ENCODE measurements around the gene RPL27.
"Not testable (repeated sequence)": the region's sequence is repeated elsewhere in the genome, so short reads cannot be mapped to it uniquely, and the experiment has no call there.

Gene RPL27

DNA sequence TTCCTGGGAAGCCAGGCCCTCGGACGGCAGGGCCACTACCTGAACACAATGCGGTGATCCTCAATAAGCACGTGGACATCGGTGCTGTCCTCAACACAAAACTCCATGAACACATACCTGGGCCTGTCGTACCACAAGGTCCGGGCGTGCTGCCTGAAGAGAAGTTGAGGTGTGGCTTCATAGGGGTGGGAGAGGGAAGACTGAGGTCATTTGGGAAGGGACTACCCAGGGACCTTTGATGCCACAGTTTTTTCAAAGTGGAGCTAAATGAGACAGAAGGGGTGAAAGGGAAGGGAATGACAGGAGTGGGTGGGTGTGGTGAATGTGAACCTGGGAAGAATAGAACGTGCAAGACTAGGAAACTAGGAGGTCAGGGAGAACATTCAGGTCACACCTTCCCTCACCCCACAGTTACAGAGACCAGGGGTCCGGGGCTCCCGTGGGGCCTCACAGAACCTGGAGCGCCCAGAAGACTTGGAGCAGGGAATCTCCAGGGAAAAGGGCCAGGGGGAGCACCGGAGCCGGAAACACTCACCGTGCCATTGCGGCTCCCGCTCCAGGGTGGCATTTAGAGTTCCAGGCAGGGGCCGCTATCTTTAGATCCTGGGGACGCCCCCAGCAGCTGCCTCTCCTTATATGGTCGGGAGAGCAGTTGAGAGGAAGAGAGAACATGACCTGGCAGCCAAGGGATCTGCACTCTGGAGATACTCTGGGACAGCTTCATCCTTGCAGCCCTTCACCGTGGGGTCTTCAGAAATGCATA is 18.5 kb upstream of the RPL27 start, which contains the start of gene PTGES3L:
Gene PTGES3L, minus strand, starts transcription at position 570 of the 763 bp plus-strand sequence. Its CDS starts 27 bp downstream, at position 543.
- Histone ChIP-seq H3K9me3 (ENCODE audit: insufficient read depth, low read depth, low read length) (no peaks in the 10 kb centered on the region), H3K4me3 (ENCODE audit: low read length) (peak within 1 kb of the TSS; percentile 94), H3K36me3 (ENCODE audit: insufficient read depth, low read depth, low read length) (0 out of 2 replicates have a peak, but pooled peaks cover 3% of the 10 kb centered on the region), H3K4me1 (ENCODE audit: insufficient read depth, low read length) (peaks cover 8% of the 10 kb centered on the region; the same call in 1 of the 2 replicates), H3K27me3 (ENCODE audit: insufficient read depth, low read length) (no peaks in the 10 kb centered on the region), H3K27ac (ENCODE audit: low read length) (peak within 1 kb of the TSS; percentile 57), H3K9ac (ENCODE audit: low read depth, low read length) (peak within 1 kb of the TSS; percentile 90; the same call in 1 of the 2 replicates)

- Histone ChIP-seq H3K9me3 (ENCODE audit: insufficient read depth, low read depth, low read length) (no peaks in the 10 kb centered on the region), H3K4me3 (ENCODE audit: low read length) (peak within 1 kb of the TSS; percentile 94), H3K4me1 (ENCODE audit: insufficient read depth, low read length) (peaks cover 8% of the 10 kb centered on the region; the same call in 1 of the 2 replicates), H3K27ac (ENCODE audit: low read length) (peak within 1 kb of the TSS; percentile 57), H3K27me3 (ENCODE audit: insufficient read depth, low read length) (no peaks in the 10 kb centered on the region), H3K9ac (ENCODE audit: low read depth, low read length) (peak within 1 kb of the TSS; percentile 90), H3K36me3 (ENCODE audit: insufficient read depth, low read depth, low read length) (peaks cover 8% of the 10 kb centered on the region)
Measured at GRCh38 chr17:42980274-42980765, 17.9 kb upstream of the RPL27 start, which contains the start of gene RUNDC1. Gene RUNDC1, plus strand, starts transcription at chr17:42980565. Its CDS starts 12 bp downstream, at chr17:42980577.

GRCh38 chr17:42980766-42981397 is 17.3 kb upstream of the RPL27 start:
- peaks cover 13% of the 10 kb centered on the region for H3K36me3 ChIP-seq (ENCODE audit: insufficient read depth, low read depth, low read length)

DNA sequence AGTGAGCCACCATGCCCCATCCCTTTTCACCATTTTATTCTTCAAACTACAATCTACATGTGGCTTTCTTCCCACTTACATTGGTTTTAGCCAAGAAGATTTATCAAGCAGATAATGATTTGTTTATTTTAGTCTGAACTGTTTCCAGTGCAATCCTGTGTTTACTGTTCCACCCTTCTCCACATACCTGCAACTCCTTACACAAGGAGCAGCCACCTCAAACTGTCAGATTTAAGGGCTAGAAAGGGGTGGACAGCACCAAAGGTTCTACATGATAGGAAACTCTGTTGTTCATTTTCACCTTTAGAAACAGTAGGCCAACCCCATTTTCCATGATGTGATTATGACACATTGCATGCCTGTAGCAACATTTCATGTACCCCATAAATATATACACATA is 16.0 kb upstream of the RPL27 start:
- peaks cover 20% of the 10 kb centered on the region for H3K36me3 ChIP-seq (ENCODE audit: insufficient read depth, low read depth, low read length)
- H3K4me3 ChIP-seq (ENCODE audit: low read length), result no peak overlapping the region
- no peak overlapping the region for H3K9ac ChIP-seq (ENCODE audit: low read depth, low read length)
- peaks cover 8% of the 10 kb centered on the region; the same call in 1 of the 2 replicates for H3K4me1 ChIP-seq (ENCODE audit: insufficient read depth, low read length)
- H3K27ac ChIP-seq (ENCODE audit: low read length), result no peak overlapping the region
- H3K9me3 ChIP-seq (ENCODE audit: insufficient read depth, low read depth, low read length), result no peaks in the 10 kb centered on the region
- no peaks in the 10 kb centered on the region for H3K27me3 ChIP-seq (ENCODE audit: insufficient read depth, low read length)

More at GRCh38 chr17:42980766-42981397, 17.3 kb upstream of the RPL27 start:
- Histone ChIP-seq H3K27me3 (ENCODE audit: insufficient read depth, low read length) (no peaks in the 10 kb centered on the region), H3K9ac (ENCODE audit: low read depth, low read length) (peak overlapping the region; percentile 90), H3K9me3 (ENCODE audit: insufficient read depth, low read depth, low read length) (no peaks in the 10 kb centered on the region), H3K4me1 (ENCODE audit: insufficient read depth, low read length) (peaks cover 8% of the 10 kb centered on the region; the same call in 1 of the 2 replicates), H3K4me3 (ENCODE audit: low read length) (peak overlapping the region; percentile 94), H3K27ac (ENCODE audit: low read length) (no peak overlapping the region)

- H3K27me3 ChIP-seq (ENCODE audit: insufficient read depth, low read length), result no peaks in the 10 kb centered on the region
- H3K4me3 ChIP-seq (ENCODE audit: low read length), result no peak overlapping the region
- no peak overlapping the region for H3K9ac ChIP-seq (ENCODE audit: low read depth, low read length)
- no peak overlapping the region for H3K27ac ChIP-seq (ENCODE audit: low read length)
- peaks cover 5% of the 10 kb centered on the region; the same call in 1 of the 2 replicates for H3K4me1 ChIP-seq (ENCODE audit: insufficient read depth, low read length)
- peaks cover 50% of the 10 kb centered on the region for H3K36me3 ChIP-seq (ENCODE audit: insufficient read depth, low read depth, low read length)
- no peaks in the 10 kb centered on the region for H3K9me3 ChIP-seq (ENCODE audit: insufficient read depth, low read depth, low read length)
Measured at GRCh38 chr17:42985225-42985624, 13.0 kb upstream of the RPL27 start.

DNA sequence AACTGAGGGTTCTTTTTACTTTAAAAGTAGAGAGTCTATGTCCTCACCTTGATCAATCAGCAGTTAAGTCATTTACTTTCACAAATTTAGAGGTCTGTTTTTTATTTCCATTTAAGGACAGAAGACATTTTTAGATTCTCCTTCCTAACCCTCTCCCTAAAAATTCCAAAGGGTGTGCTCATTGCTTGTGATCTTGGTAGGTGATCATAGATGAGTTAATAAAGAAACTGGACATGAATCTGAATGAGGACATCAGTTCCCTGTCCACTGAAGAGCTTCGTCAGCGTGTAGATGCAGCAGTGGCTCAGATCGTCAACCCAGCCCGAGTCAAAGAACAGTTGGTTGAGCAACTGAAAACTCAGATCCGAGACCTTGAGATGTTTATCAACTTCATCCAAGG is 9.1 kb upstream of the RPL27 start:
- no peaks in the 10 kb centered on the region for H3K9me3 ChIP-seq (ENCODE audit: insufficient read depth, low read depth, low read length)
- H3K4me3 ChIP-seq (ENCODE audit: low read length), result no peak overlapping the region
- H3K36me3 ChIP-seq (ENCODE audit: insufficient read depth, low read depth, low read length), result peaks cover 81% of the 10 kb centered on the region
- no peak overlapping the region for H3K9ac ChIP-seq (ENCODE audit: low read depth, low read length)
- H3K27me3 ChIP-seq (ENCODE audit: insufficient read depth, low read length), result no peaks in the 10 kb centered on the region
- H3K27ac ChIP-seq (ENCODE audit: low read length), result no peak overlapping the region
- H3K4me1 ChIP-seq (ENCODE audit: insufficient read depth, low read length), result no peaks in the 10 kb centered on the region

GRCh38 chr17:42989726-42990652 is 8.2 kb upstream of the RPL27 start:
- no peak overlapping the region for H3K9ac ChIP-seq (ENCODE audit: low read depth, low read length)
- no peak overlapping the region for H3K4me3 ChIP-seq (ENCODE audit: low read length)
- no peaks in the 10 kb centered on the region for H3K4me1 ChIP-seq (ENCODE audit: insufficient read depth, low read length)
- H3K27ac ChIP-seq (ENCODE audit: low read length), result no peak overlapping the region
- H3K27me3 ChIP-seq (ENCODE audit: insufficient read depth, low read length), result no peaks in the 10 kb centered on the region
- peaks cover 85% of the 10 kb centered on the region for H3K36me3 ChIP-seq (ENCODE audit: insufficient read depth, low read depth, low read length)
- H3K9me3 ChIP-seq (ENCODE audit: insufficient read depth, low read depth, low read length), result no peaks in the 10 kb centered on the region

GRCh38 chr17:42991471-42991870 is 6.7 kb upstream of the RPL27 start:
- H3K36me3 ChIP-seq (ENCODE audit: insufficient read depth, low read depth, low read length), result peaks cover 75% of the 10 kb centered on the region
- H3K4me1 ChIP-seq (ENCODE audit: insufficient read depth, low read length), result no peaks in the 10 kb centered on the region
- no peaks in the 10 kb centered on the region for H3K27me3 ChIP-seq (ENCODE audit: insufficient read depth, low read length)
- no peak overlapping the region for H3K27ac ChIP-seq (ENCODE audit: low read length)
- no peak overlapping the region for H3K4me3 ChIP-seq (ENCODE audit: low read length)
- no peak overlapping the region for H3K9ac ChIP-seq (ENCODE audit: low read depth, low read length)
- no peaks in the 10 kb centered on the region for H3K9me3 ChIP-seq (ENCODE audit: insufficient read depth, low read depth, low read length)

DNA sequence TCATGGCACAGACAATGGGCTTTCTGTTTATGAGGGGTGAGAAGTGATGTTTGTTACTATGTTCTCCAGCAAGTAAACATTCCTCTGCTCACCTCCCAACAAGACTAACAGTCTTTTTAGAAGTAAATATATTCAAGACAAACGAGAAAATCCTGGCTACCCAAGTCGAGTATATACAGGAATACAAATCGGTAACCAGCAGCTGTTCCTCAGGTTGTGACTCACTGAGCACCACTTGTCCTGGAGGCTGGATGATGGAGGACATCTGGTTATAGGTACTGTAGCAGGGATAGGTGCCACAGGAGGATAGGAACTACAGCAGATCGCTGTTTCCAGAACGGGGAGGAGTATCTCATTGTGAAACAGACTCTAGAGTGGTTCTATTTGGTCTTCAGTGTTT is 5.3 kb upstream of the RPL27 start:
- Histone ChIP-seq H3K9ac (ENCODE audit: low read depth, low read length) (no peak overlapping the region), H3K27ac (ENCODE audit: low read length) (no peak overlapping the region), H3K4me1 (ENCODE audit: insufficient read depth, low read length) (peaks cover 3% of the 10 kb centered on the region; the same call in 1 of the 2 replicates), H3K9me3 (ENCODE audit: insufficient read depth, low read depth, low read length) (no peaks in the 10 kb centered on the region), H3K36me3 (ENCODE audit: insufficient read depth, low read depth, low read length) (peaks cover 63% of the 10 kb centered on the region), H3K4me3 (ENCODE audit: low read length) (no peak overlapping the region), H3K27me3 (ENCODE audit: insufficient read depth, low read length) (no peaks in the 10 kb centered on the region)

DNA sequence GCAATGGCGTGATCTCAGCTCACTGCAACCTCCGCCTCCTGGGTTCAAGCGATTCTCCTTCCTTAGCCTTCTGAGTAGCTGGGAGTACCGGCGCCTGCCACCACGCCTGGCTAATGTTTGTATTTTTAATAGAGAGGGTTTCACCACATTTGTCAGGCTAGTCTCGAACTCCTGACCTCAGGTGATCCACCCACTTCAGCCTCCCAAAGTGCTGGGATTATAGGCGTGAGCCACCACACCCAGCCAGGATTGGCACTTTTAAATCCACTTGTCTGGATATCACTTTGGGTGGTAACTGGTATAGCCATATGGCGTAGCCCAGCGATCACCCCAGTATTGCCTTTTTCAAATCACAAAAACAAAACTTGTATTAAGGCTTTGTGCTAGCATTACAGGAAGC is 4.3 kb upstream of the RPL27 start:
- H3K27ac ChIP-seq (ENCODE audit: low read length); H3K9ac ChIP-seq (ENCODE audit: low read depth, low read length); H3K4me1 ChIP-seq (ENCODE audit: insufficient read depth, low read length); H3K27me3 ChIP-seq (ENCODE audit: insufficient read depth, low read length); H3K9me3 ChIP-seq (ENCODE audit: insufficient read depth, low read depth, low read length); H3K4me3 ChIP-seq (ENCODE audit: low read length): not testable (repeated sequence)
- H3K36me3 ChIP-seq (ENCODE audit: insufficient read depth, low read depth, low read length), result peaks cover 52% of the 10 kb centered on the region

- Histone ChIP-seq H3K36me3 (ENCODE audit: insufficient read depth, low read depth, low read length) (peaks cover 57% of the 10 kb centered on the region), H3K27ac (ENCODE audit: low read length) (no peak overlapping the region), H3K4me1 (ENCODE audit: insufficient read depth, low read length) (peaks cover 3% of the 10 kb centered on the region; the same call in 1 of the 2 replicates)
Measured at GRCh38 chr17:42997390-42997983, 732 bp upstream of the RPL27 start.

More at GRCh38 chr17:42997390-42997983, 732 bp upstream of the RPL27 start:
- Histone ChIP-seq H3K4me3 (ENCODE audit: low read length) (peak overlapping the region; percentile 71), H3K27me3 (ENCODE audit: insufficient read depth, low read length) (no peaks in the 10 kb centered on the region), H3K9me3 (ENCODE audit: insufficient read depth, low read depth, low read length) (no peaks in the 10 kb centered on the region), H3K9ac (ENCODE audit: low read depth, low read length) (peak overlapping the region; percentile 49; the same call in 1 of the 2 replicates)

Data from iPS-20b (cell line).